HepG2 (cell line): ENCODE measurements around the gene TAS2R4. TPM values are rescaled to one million over a fixed set of nuclear protein-coding genes. Genes with fewer than 3 reads are reported as not detected.

Source experiments
- CHCHD3 ChIP-seq: sonication (generic); formaldehyde crosslinking; IDR thresholded peaks from 2 replicates; pipeline ENCODE4 v1.8.0; 2022; ENCODE audit warnings: mild to moderate bottlenecking, missing genetic modification reagents, moderate library complexity
- EHMT2 ChIP-seq: fragments of 200-600 bp; sonication (generic); IDR thresholded peaks from 2 replicates; pipeline ENCODE4 v1.7.0; 2017; ENCODE audit warnings: antibody characterized with exemption, low read depth, low read length, borderline replicate concordance
- EZH2 ChIP-seq: conservative IDR thresholded peaks from 2 replicates; pipeline ENCODE4 v1.6.1; 2012; ENCODE audit warnings: mild to moderate bottlenecking, low read depth, low read length, moderate library complexity
- FOXA1 ChIP-seq, 2 experiments: fragments of 450-650 bp in 1 of 2; sonication (generic) in 1 of 2; formaldehyde crosslinking in 1 of 2; IDR thresholded peaks; 2 replicates each; pipeline versions ENCODE4 v1.4.0 to v1.6.1; 2016 to 2020; ENCODE audit warnings: missing genetic modification reagents in 1 of 2
- HIVEP1 ChIP-seq: sonication (generic); formaldehyde crosslinking; IDR thresholded peaks from 2 replicates; pipeline ENCODE4 v1.4.0; 2020; ENCODE audit warnings: mild to moderate bottlenecking, missing genetic modification reagents
- HOXA3 ChIP-seq: sonication (generic); formaldehyde crosslinking; IDR thresholded peaks from 2 replicates; pipeline ENCODE4 v1.5.0; 2020; ENCODE audit warnings: missing genetic modification reagents
- KDM3A ChIP-seq: IDR thresholded peaks from 2 replicates; pipeline ENCODE4 v1.6.1; 2018; ENCODE audit warnings: low read depth, missing compliant biosample characterization
- MAZ ChIP-seq, 2 experiments: sonication (generic) in 1 of 2; formaldehyde crosslinking in 1 of 2; IDR thresholded peaks; 2 replicates each; pipeline versions ENCODE4 v1.5.0 to v1.6.1; 2012 to 2020; ENCODE audit warnings: low read depth in 2 of 2, mild to moderate bottlenecking in 2 of 2, borderline replicate concordance in 1 of 2, improper control_type of control experiment in 1 of 2, low read length in 1 of 2, missing genetic modification reagents in 1 of 2, moderate library complexity in 1 of 2
- TCF7L2 ChIP-seq: IDR thresholded peaks from 2 replicates; pipeline ENCODE4 v1.6.1; 2011; ENCODE audit warnings: mild to moderate bottlenecking, low read depth, low read length, moderate library complexity
- ZBTB38 ChIP-seq: sonication (generic); formaldehyde crosslinking; IDR thresholded peaks from 2 replicates; pipeline ENCODE4 v1.5.1; 2020; ENCODE audit warnings: mild to moderate bottlenecking, missing genetic modification reagents
- ZNF431 ChIP-seq: sonication (generic); formaldehyde crosslinking; IDR thresholded peaks from 2 replicates; pipeline ENCODE4 v1.9.0; 2022; ENCODE audit warnings: missing genetic modification reagents, low read depth, mild to moderate bottlenecking, borderline replicate concordance
- ZNF501 ChIP-seq: sonication (generic); formaldehyde crosslinking; IDR thresholded peaks from 2 replicates; pipeline ENCODE4 v1.5.1; 2020; ENCODE audit warnings: mild to moderate bottlenecking, moderate library complexity, missing genetic modification reagents
- ZNF530 ChIP-seq: sonication (generic); formaldehyde crosslinking; IDR thresholded peaks from 2 replicates; pipeline ENCODE4 v1.5.0; 2020; ENCODE audit warnings: low read depth, mild to moderate bottlenecking, missing genetic modification reagents
- ZNF562 ChIP-seq: sonication (generic); formaldehyde crosslinking; IDR thresholded peaks from 2 replicates; pipeline ENCODE4 v1.8.0; 2022; ENCODE audit warnings: missing genetic modification reagents, borderline replicate concordance
- ZNF619 ChIP-seq: sonication (generic); formaldehyde crosslinking; IDR thresholded peaks from 2 replicates; pipeline ENCODE4 v1.4.0; 2020; ENCODE audit warnings: mild to moderate bottlenecking, missing genetic modification reagents
- ZSCAN29 ChIP-seq: sonication (generic); formaldehyde crosslinking; conservative IDR thresholded peaks from 2 replicates; pipeline ENCODE4 v1.4.0; 2020; ENCODE audit warnings: mild to moderate bottlenecking, missing genetic modification reagents
- polyA plus RNA-seq, 8 experiments: library from polyadenylated mRNA; depleted of rRNA in 3 of 8; stranded (reverse) in 7 of 8; unstranded in 1 of 8; fragments of >200 nt; fragmentation: Illumina TruSeq in 4 of 8; extraction: Trizol in 4 of 8; gene quantifications; 2 replicates each; pipeline versions ENCODE4 v1.2.1 to v1.2.3, GENCODE V29; 2011 to 2016; ENCODE audit warnings: low read depth in 4 of 8, missing spikeins in 1 of 8, mixed read lengths in 1 of 8; ENCODE audit not compliant: insufficient read depth in 1 of 8
- total RNA-seq, 5 experiments: library from RNA; depleted of rRNA; stranded (reverse); fragments of >200 nt; fragmentation: Illumina TruSeq; extraction: Trizol; gene quantifications; 2 replicates each; pipeline ENCODE4 v1.2.3, GENCODE V29; 2016; ENCODE audit warnings: low read depth in 1 of 5
- TF ChIP-seq, protein P1 (sequence below): sonication (generic); formaldehyde crosslinking; IDR thresholded peaks from 2 replicates; pipeline ENCODE4 v1.4.0; 2020; ENCODE audit warnings: missing genetic modification reagents

The TAS2R4 gene
- total and polyA plus RNA-seq, 2 of the 13 experiments (the other 11 are each of a cell fraction or from before 2014, with no cell fraction given): 0.71 to 0.80 TPM

DNA sequence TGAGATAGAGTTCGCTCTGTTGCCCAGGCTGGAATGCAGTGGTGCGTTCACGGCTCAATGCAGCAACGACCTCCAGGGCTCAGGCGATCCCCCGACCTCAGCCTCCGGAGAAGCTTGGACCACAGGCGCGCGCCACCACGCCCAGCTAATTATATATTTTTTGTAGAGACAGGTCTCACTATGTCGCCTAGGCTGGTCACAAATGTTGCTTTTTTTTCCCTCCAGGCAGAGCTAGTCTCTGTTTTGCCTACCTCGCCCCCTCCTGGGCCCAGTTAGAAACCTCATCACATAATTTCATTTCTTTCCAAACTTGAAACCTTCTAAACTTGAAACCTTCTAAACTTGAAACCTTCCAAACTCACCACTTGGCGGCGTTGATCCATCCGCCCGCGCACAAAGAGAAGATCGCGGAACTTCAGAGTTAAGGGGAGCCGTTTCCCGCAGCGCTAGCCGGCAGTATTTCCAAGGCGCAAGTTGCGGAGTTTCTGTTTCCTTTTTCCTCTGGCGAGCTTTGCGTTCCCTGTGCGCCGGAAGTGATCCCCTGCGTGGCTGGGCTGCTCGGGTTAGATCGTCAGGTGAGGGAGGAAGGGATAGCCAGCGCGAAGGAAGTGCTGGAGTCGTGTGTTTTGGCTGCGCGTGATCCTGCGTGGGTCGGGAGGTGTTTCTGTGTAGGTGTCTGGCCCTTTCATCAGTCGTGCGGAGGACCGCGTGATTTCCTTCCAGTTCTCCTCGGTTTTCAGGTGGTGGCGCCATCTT, 38.5 kb upstream of the TAS2R4 start, which contains the start of gene SSBP1 (continued):
- TF ChIP-seq, protein P1, sequence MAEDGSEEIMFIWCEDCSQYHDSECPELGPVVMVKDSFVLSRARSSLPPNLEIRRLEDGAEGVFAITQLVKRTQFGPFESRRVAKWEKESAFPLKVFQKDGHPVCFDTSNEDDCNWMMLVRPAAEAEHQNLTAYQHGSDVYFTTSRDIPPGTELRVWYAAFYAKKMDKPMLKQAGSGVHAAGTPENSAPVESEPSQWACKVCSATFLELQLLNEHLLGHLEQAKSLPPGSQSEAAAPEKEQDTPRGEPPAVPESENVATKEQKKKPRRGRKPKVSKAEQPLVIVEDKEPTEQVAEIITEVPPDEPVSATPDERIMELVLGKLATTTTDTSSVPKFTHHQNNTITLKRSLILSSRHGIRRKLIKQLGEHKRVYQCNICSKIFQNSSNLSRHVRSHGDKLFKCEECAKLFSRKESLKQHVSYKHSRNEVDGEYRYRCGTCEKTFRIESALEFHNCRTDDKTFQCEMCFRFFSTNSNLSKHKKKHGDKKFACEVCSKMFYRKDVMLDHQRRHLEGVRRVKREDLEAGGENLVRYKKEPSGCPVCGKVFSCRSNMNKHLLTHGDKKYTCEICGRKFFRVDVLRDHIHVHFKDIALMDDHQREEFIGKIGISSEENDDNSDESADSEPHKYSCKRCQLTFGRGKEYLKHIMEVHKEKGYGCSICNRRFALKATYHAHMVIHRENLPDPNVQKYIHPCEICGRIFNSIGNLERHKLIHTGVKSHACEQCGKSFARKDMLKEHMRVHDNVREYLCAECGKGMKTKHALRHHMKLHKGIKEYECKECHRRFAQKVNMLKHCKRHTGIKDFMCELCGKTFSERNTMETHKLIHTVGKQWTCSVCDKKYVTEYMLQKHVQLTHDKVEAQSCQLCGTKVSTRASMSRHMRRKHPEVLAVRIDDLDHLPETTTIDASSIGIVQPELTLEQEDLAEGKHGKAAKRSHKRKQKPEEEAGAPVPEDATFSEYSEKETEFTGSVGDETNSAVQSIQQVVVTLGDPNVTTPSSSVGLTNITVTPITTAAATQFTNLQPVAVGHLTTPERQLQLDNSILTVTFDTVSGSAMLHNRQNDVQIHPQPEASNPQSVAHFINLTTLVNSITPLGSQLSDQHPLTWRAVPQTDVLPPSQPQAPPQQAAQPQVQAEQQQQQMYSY (CRISPR knock-in tag): no peak
- no peak for TF ChIP-seq ZNF619 (CRISPR knock-in tag)
- TF ChIP-seq EZH2: no peak
- TF ChIP-seq CHCHD3: no peak
- TF ChIP-seq ZNF501 (CRISPR knock-in tag): peak; percentile 98
- TF ChIP-seq ZBTB38 (CRISPR knock-in tag): peak; percentile 79; the same call in 1 of the 2 replicates
- no peak for TF ChIP-seq ZNF530 (CRISPR knock-in tag)
- peak; percentile 95 for TF ChIP-seq KDM3A (CRISPR knock-in tag)
- TF ChIP-seq FOXA1 (IDR thresholded peaks at IDR 0.05): no peak
- peak; percentile 51; the same call in 1 of the 2 replicates for TF ChIP-seq FOXA1 (CRISPR knock-in tag; IDR thresholded peaks at IDR 0.05)
- 0 out of 2 replicates have a peak, but pooled peaks have one; percentile 69 for TF ChIP-seq ZNF431 (CRISPR knock-in tag)
- peak; percentile 89; the same call in 1 of the 2 replicates for TF ChIP-seq ZSCAN29 (CRISPR knock-in tag)
- TF ChIP-seq MAZ (IDR thresholded peaks at IDR 0.05; ENCODE audit: borderline replicate concordance, low read depth, low read length): peak; percentile 64; the same call in 1 of the 2 replicates
- TF ChIP-seq MAZ (CRISPR knock-in tag; IDR thresholded peaks at IDR 0.05; ENCODE audit: low read depth): peak; percentile 70
- TF ChIP-seq EHMT2: peak; percentile 91; the same call in 1 of the 2 replicates
- TF ChIP-seq HIVEP1 (CRISPR knock-in tag): peak; percentile 90; the same call in 1 of the 2 replicates
- no peak for TF ChIP-seq ZNF562
- TF ChIP-seq HOXA3 (CRISPR knock-in tag): peak; percentile 97
- TF ChIP-seq TCF7L2: no peak
